COLO668 (cell line): ENCODE measurements around the gene ANXA1.

Experiments used
- DNase-seq: peaks from one replicate; lab custom pipeline; 2025; ENCODE audit not compliant: unreplicated experiment; lab: John Stamatoyannopoulos, UW

ANXA1 gene

DNA sequence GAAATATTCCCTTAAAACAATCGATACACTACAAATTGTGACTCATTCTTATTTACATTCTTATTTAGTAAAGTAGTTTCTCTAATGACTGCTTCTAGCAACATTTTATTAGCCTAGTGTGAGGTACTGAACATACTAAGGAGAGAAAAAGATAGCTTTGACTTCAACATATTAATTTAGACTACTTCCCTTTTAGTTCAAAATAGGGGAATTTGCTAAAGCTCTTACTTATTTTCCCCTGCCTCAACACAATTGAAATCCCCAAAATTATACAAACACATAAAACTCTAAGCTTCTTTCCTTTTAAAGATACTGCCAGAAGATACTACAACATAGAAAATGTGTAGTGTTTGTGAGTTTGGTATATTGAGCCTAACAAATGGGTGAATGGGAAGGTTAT lies 55.2 kb downstream of the ANXA1 start:
- no peak for DNase-seq

DNA sequence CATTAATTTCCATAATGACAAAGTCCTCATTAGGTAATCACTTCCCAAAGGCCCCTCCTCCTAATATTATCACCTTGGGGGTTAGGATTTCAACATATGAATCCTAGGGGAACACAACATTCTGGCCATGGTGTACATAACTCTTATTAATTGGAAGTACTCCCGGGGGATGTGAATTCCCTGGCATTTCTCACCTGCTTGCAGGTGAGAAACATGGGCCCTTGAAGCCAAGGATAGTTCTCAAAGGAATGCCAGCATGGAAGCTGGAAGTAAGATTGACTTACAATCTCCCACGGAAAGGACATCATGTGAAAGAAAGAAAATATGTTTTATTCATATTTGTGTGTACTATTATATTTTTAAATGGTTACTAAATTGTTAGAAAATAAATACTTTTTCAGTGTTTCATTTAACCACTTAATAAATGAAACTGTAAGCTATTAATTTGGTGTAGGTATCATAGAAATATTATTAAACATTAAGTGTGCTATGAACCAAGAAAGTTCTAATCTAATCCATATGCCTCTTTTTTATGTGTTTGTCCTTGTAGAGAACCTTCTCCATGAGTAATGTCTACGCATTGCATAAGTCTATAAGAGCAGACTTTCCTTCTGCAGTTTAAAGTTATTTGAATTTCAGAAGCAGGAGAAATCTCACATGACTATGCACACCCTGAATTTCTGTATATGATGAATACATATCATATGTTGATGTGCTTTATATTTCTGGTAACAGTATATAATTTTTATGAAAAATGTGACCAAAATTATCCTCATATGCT lies 59.4 kb downstream of the ANXA1 start:
- no peak for DNase-seq

- DNase-seq, result no peak
Measured at GRCh38 chr9:73213300-73213699, 61.6 kb downstream of the ANXA1 start.

GRCh38 chr9:73215249-73215648 lies 63.6 kb downstream of the ANXA1 start:
- DNase-seq, result no peak

GRCh38 chr9:73216100-73216499 lies 64.4 kb downstream of the ANXA1 start:
- DNase-seq, result no peak
